RKO (cell line): ENCODE results near the gene FIBCD1.
"Not testable (repeated sequence)": the region's sequence is repeated elsewhere in the genome, so short reads cannot be mapped to it uniquely, and the experiment has no call there.

Source experiments
- DNase-seq: peaks from one replicate; pipeline ENCODE4 v3.0.0-alpha.2; 2016; ENCODE audit warnings: low spot score

FIBCD1 gene

DNA sequence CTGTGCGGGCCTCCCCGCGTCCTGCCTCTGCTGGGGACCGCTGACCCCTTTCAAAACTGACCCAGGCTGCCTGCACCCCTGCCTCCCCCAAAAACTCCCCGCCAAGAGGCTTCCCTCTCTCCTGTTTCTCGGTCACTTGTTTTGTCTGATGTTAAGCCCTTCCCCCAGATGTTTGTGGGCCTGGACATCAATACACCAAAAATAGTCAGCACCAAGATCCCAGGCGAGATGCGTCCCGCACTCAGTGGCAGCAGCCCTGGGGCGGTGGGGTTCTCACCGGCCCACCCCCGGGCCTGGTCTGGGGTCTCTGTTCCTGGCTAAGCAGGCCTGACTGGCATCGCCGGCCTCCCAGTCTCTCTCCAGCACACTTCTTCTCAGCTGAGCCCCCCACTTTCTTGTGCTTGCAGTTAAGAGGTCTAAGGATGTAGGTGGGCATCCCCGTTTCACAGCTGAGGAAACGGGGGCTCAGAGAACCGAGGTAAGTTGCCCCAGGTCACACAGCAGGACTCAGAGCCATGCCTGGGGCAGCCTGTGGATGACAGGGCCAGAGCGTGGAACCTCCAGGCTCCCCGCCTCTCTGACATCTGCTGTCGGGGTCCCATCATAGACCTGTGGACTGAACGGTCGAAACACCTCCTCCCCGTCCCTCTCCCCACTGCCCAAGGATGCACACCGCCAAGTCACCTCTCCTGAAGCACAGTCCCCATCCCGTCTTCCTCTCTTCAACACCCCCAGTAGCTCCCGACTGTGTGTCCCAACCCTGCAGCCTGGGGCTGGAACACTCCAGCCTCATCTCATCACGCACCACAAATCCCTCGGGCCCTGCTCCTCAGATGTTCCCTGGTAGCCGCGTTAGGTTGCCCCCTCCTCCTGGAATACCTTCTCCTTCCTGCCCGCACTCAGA lies 16.8 kb downstream of the FIBCD1 start:
- DNase-seq, result no peak

DNA sequence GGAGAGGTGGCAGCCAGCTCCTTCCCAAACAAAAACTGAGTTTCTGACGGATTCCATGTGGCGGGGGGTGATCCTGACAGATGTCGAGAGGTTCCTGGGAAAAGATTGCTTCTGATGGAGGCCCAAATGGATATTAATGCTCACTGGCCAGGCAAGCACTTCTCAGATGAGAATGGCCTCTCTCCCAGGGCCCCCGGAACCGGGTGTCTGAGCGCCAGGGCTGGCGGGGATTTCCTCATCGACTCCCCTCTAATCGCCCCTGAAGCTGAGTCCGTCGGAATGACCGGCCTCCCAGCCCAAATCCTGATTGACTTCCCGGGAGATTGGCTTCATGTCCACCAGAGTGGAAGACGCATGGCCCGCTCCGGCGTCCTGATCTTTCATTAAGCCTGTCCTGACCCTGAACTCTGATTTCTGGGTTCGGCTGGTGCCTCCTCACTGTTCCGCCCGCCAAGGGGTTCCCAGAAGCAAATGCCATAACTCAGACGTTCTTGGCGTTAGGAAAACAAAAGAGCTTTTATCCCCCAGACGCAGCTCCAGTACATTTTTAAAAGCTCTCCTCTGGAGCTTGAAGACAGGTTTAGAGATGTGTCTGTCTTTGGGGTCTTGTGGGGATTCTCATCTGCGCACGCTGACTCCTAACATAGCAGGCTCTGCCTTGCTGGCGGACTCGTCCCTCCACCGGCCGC lies 17.6 kb downstream of the FIBCD1 start:
- no peak for DNase-seq

DNA sequence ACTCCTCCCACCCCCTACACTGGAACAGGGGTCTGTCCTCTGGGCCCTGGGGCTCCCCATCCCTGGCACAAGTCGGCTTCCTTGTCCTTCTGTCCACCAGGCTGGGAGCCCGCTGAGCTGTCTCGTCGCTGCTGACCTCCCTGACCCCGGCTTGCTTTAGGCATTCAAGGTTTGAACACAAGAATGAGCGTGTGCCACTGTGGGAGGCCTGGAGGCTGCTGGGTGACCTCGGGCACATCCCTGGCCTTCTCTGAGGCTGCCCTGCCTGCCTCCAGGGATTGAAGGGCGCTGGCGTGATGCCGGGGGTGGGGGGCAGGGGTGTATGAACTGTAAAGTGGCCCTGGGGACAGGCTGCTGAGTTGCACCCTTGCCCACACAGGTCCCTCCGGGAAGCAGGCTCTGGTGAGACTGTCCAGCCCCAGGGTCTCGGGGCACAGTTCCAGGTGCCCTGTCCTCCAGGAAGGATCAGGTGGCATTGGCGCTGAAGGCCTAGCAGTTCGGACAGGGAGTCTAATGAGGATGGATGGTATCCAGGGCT lies 18.2 kb downstream of the FIBCD1 start:
- no peak for DNase-seq

DNA sequence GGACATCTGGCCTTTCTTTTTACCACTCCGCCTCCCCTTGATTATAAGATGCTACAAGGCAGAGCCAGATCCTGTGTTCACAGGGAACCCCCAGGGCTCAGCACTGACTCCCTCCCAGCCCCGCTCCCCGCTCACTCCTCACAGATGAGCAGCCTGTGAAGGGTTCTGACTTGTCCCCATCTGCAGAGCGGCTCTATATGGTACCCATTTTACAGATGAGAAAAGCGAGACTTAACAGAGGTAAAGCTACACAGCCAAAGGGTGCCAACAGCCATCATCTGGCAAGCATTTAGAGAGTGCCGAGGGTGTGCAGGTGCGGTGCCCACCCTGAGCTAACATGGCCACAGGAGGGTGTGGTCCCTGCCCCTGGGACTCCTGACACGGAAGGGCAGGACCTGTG lies 18.8 kb downstream of the FIBCD1 start:
- no peak for DNase-seq

DNA sequence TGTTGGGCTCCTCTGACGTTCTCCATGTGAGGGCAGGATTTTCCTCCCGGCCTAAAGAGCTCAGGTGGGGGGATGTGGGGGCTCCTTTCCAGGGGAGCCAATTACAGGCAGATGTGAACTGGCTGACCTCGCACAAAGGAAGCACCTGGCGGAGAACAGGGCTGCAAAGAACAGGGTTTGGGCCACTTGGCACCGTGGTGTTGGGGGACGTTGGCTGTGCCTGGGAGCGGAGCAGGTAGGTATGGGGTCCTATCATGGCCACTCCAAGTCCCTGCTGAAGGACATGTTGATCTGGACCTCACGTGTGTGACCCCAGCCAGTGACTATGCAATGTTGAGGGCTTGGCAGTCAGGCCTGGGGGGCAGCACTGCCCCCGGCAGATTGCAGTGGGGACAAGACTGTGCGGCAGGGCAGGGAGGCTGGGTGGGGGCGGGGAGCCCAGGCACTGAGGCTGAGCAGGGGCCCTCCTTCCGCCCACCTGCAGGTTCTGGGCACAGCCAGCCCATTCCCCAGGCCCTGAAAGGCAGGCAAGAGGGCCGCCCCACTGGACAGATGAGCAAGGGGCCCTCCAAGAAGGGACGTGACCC lies 19.4 kb downstream of the FIBCD1 start:
- DNase-seq, result no peak

DNA sequence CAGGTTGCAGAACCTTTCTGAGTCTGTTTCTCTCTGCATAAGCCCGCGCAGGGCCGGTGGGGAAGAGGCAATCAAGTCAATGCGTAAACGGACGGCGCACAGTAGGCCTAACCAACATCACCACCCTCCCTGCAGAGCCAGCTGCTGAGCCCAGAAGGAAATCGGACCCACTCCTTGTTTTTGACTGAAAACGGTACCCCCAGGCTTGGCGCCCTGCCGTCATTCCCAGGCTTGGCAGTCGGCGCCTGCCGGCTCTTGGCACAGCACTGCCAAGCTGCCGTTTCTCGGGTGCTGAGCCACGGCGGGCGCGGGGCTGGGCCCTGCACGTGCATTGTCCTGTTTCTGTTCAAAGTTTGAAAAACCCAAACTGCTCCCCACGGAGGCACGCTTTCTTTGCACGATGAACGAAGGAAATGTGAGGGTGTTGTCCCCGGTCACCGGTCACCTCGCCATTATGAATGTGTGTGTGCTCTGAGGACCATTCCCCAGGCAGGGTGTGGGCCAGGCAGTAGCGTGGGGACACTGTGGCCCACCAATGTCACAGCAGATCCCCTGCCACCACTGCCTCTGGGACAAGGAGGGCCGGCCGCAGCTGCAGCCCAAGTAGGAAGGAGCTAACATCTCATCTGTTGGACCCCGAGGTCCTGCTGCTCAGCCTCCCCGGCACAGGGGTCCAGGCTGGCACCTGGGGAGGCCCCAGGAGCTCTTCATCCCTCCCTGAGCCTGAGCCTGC lies 20.1 kb downstream of the FIBCD1 start:
- no peak for DNase-seq

DNA sequence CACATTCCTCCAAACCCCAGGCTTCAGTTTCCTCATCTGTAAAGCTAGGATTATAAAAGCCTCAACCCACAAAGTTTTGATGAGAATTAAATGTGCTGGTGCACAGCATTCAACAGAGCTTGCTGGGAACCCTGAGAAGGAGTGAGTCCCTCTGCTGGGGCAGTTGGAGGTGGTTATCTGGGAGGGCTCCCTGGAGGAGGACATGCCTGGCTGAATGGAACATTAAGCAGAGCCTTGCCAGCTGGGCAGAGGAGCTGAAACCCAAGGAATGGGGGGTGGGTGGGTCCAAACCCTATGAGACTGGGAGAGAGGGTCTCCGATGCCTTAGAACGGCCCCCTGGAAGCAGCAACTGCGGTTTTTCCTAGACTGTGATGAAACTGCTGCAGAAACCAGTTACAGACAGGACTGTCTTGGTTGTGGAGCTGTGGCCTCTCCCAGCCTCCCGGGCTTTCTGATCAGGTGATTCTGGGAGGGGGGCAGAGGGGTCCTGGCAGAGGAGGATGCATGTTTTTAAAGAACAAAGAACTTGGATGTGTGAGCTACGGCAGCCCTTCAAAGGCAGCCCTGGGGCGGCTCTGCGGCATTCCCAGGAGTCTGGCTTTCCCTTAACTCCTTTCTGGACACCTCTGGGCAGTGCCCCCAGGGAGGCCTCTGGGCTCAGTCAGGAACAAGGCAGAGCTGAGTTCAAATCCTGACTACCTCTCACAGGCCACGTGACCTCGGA lies 20.8 kb downstream of the FIBCD1 start:
- no peak for DNase-seq

DNA sequence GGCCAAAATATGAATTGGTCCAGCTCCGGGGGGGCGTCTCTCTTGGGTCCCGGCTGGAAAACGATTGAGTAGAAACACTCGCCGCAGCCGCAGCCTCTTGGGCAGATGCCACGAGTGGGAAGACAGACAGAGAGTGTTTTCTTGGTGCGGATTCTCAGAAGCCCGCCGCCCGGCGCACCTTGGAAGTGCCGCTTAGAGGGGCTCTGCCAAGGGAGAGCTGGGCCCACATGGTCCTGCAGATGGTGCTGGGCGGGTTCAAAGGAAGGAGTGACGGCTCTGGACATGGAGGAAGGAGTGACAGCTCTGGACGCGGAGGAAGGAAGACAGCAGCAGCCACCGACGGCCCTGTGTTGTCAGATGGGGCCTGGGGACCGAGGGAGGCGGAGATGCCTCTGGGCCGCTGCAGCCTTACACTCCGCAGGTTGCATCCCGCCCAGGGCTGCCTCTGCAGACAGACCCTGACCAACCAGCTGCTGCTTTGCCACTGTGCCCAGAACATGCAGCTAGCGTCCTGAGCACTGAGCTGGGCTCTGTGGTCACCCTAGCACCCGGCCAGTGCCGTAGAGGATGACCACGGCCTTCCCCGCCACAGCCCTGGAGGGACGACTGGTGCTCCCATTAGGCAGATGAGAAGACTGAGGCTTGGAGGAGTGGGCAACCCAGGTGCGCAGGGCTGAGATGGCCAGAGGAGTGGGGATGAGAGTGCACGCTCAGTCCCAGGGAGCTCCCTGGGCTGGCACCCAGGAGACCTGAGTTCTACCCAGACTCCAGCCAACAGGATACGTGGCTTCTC lies 21.7 kb downstream of the FIBCD1 start:
- DNase-seq, result no peak

DNA sequence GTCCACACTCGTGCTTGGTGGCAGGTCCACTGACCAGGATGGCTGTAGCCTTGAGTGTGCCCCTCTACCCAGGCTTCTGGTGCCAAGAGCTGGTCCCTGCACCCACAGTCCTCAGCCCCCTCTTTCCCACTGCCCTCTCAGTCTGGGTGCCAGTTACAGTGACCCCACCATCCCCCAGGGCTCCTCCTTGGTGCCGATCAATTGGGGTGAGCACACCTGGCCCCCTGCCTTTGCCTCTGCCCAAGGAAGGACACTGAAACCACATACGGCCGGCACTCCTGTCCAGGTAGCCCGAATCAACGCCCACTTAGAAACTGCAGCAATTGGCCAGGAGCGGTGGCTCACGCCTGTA lies 24.0 kb downstream of the FIBCD1 start:
- DNase-seq, result no peak

DNA sequence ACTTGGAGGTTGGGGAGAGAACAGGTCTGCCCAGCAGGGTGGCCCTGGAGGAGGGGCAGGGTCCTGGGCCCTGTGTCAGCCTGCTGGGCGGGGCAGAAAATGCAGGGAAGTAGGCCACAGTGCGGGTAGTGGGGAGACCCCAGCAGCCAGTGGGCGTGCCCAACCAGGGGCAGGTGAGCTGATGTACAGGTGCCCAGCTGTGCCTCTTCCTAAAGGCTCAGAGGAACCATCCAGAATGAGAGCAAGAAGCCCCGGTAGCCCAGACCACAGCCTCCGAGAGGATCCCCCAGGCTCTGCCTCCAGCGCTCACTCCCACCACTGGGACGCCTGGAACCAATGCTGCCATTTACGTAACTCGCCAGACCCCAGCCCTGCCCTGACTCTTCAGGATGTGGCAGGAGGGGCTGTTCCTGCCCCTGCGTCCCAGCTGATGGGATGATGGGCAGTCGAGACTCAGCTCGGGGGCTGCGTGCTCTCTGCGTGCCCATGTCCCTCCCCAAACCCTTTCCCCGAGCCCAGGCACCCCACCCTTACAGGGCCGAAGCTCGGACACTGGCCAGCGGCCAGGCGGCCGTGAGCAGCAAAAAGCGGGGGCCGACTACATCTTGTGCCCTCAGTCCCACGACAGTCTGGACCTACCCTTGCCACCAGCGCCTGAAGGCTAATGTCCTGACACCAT lies 24.5 kb downstream of the FIBCD1 start:
- DNase-seq, result no peak

DNA sequence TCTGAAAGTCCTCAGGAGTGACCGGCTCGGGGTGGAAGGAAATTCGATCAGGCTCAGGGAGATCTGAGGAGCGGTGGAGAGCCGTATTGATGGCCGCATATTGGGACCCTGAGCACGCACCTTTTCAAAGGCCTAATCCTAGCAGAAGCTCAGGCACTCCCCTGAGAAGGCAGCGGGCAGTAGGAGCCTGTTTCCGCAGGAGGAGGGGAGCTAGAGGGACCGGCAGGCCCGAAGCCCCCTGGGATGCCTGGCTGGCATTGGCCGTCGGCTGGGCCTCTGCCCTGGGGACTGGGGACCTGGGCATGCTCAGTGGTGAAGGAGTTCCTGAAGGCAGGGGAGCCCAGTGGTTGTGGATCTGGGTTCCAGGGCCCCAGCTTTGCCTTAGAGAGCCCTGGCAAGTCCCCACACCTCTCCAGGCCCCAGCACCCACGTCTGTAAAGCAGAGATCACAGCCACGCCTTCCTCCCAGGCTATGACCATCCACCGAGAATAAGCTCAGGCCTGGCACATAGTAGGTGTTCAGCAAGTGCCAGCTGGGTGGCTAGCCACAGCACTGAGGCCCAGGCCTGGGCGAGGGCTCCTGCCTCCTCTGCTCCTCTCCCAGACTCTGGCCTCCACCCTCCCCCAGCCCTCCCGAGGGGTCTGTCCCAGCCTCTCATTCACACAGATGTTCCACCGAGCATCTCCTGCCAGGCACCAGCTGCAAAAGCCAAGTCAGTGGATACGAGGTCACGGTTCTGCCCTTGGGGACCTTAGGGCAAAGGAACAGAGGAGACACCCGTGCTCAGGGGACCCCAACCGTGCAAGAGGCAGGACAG lies 25.2 kb downstream of the FIBCD1 start:
- DNase-seq, result no peak

DNA sequence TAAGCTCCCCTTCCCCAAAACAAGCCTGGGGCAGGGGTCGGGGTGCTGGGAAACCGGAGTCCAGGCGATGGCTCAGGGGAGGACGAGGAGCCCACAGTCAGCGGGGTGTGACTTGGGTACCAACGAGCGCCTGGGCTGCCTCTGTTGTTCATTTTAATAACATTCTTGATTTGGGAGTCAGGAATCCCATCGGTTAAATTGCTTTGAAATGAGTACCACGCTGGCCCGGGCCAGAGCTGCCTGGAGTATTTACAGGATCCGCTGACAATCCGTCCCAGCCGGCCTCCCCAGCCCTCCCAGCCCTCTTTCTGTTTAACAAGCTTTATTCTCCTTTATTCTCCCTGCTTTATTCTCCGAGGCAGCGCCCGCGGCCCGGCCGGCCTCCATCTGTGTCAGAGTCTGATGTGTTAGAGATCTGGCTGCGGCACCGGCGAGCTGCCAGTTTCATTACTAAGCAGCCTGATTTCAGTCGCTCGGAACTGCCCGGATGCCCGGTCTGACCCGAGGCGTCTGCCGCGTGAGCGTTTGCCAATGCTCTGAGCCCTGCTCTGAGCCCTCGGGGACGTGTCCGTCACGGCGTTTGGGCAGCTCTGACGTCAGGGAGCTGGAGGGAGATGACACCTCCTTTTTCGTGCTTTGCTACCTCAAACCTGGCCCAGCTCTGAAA lies 26.0 kb downstream of the FIBCD1 start:
- DNase-seq, result no peak

DNA sequence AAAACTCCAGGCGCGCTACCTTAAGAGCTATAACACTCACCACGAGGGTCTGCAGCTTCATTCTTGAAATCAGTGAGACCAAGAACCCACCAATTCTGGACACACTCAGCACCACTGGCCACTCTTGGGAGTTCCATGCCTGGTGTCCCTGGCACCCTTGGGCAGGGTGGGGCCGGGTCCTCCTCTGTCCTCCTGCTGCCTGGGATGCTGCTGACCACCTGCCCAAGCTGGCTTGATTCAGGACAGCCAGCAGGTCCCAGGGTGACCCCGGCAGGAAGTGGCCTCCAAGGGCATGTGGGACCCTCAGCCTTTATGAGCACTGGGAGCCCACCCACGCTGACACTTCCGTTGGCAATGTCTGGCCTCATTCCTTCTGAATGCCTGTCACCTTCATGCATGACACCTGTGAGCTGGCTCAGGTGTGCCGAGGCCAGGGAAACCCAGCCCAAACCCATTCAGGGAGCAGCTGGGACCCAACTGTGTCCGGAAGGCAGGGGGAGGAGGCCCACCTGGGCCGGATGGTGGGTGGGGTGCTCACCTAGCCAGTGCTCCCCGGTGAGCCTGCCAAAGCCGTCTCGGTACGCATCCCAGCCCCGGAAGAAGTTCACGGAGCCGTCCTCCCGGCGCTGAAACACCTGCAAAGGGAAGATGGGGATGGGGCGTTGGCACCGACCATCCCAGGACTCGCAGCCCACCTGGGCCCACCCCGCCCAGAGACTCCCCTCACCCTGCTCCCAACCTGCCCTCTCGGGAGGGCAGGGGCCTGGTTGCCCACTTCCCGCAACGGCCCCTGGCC lies 27.6 kb downstream of the FIBCD1 start:
- no peak for DNase-seq

DNA sequence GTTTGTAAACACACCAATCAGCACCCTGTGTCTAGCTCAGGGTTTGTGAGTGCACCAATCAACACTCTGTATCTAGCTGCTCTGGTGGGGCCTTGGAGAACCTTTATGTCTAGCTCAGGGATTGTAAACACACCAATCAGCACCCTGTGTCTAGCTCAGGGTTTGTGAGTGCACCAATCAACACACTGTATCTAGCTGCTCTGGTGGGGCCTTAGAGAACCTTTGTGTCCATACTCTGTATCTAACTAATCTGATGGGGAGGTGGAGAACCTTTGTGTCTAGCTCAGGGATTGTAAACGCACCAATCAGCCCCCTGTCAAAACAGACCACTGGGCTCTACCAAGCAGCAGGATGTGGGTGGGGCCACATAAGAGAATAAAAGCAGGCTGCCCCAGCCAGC lies 28.4 kb downstream of the FIBCD1 start:
- DNase-seq, result not testable (repeated sequence)

DNA sequence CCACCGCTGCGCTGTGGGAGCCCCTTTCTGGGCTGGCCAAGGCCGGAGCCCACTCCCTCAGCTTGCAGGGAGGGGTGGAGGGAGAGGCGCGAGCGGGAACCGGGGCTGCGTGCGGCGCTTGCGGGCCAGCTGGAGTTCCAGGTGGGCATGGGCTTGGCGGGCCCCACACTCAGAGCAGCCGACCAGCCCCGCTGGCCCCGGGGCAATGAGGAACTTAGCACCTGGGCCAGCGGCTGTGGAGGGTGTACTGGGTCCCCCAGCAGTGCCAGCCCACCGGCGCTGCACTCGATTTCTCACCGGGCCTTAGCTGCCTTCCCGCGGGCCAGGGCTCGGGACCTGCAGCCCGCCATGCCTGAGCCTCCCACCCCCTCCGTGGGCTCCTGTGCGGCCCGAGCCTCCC lies 29.0 kb downstream of the FIBCD1 start:
- not testable (repeated sequence) for DNase-seq

DNA sequence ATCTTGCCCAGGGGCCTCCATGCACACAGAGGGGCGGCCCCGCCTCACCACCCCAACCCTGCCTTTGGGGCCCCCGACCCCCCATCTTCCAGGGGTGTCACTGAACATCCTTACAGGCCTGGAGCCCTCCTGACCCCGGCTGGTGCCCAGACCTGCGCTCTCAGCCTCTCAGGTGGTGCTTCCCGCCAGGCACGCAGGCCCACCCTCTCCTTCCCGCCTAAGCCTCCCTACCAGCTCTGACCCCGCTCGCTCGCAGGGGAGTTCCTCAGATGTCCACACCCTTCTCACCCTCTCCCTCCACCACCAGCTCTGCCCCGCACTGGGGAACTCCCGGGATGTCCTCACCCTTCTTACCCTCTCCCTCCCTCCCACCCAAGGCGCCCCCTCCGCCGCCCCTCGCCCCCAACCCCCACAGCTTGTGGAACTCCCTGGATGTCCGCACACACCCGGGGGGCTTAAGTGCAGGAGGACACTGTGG lies 30.1 kb downstream of the FIBCD1 start:
- DNase-seq, result no peak

DNA sequence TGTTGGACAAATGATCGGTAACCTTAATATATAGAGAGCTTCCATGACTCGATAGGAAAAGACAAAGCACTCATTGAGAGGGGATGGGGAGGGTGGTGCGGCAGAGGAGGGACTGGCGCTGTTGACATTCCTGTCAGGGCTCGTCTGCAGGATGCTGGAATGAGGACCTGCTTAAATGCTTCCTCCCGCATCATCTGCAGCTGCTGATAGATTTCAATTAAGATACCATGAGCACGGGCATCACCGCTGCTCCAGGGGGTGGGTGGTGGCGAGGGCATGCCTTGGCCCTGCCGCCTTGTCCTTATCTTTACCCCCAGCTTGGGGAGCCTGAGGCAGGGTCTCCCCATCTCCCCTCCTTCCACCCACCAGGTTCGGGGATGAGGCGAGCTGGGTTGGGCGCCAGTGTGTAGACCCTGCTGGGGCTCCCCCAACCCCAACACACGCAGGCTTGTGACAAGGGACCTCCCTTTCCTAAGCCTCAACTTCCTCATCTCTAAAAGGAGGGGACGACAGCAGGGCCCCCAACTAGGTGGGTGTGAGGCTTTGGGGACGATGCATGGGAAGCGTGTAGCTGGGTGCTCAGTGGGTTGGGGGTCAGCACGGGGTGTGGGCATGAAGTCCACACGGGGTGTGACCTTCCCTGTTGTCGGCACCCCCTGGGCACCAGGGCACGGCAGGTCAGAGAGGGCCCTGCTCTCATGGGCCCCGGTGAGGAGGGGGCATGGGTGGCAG lies 30.7 kb downstream of the FIBCD1 start:
- no peak for DNase-seq
